CD4-positive, alpha-beta T cell treated with Interleukin-10 for 1 hour (primary cell): ENCODE results near the gene SLC7A11.

Source experiments
- DNase-seq: peaks from one replicate; pipeline ENCODE4 v3.0.0-alpha.2; 2020

SLC7A11 gene

DNA sequence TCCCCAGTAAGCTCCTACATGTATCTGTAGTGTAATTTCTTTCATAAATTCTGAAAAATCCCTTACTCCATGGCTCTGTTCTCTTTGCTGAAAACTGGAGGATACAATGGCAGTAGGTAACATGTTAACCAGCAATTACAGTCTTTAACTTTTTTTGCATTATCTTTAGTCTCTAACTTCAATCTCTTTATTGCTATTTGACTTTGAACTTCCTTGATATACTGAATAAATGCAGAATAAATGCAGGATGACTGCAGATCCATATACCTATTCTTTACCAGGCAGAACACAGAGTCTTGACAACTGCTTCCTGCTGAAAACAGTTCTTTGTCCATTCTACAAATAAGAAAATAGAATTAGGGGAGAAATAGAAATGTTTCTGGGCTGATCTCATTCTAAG lies 101.3 kb downstream of the SLC7A11 start:
- DNase-seq = no peak

- no peak for DNase-seq
These were observed 103.4 kb downstream of the SLC7A11 start for GRCh38 chr4:138138774-138139173.

GRCh38 chr4:138135610-138136009 lies 106.5 kb downstream of the SLC7A11 start:
- DNase-seq = no peak

GRCh38 chr4:138118270-138118669 lies 123.9 kb downstream of the SLC7A11 start:
- no peak for DNase-seq

DNA sequence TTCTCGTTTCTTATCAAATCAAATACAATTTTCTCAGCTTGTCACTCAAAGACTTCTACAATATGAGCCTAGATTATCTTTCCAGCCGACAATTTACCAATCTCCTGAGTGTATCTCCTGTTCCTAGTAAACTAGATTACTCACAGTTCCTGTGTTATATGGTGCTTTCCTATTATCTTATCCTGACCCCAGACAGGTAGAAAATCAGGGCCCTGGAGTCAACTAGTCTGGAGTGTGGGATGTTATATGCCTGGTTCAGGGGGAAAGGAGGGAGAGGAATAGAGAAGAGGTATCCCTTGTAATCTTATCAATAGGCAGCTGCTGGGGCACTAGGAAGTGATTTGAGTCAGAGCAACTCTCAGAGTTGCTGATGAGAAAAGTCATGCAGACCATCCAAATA lies 127.1 kb downstream of the SLC7A11 start:
- DNase-seq = no peak

DNA sequence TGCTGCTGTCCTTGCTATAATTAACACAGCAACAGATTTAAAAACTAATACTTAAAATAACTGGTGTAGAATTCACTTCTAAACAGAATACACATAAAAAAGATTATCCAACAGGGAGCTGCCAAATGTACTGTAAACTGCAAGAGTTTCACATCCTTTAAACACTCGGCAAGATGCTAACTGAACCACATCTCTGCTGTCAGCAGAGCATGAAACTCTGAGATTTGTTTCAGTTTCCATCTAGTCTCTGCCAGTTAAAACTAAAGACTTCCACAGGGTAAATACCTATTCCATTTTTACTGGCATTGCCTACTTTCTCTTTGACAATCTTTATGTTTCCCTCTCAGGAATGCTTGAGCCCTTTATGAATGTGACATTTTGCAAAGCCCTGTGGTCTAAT lies 127.7 kb downstream of the SLC7A11 start:
- no peak for DNase-seq
